H1 (cell line): Measurements from ENCODE around the gene C1orf115.

Experiments
- CTCF ChIP-seq, 3 experiments: IDR thresholded peaks; 1 replicate in 2 of 3; 2 replicates in 1 of 3; pipeline versions ENCODE4 v1.5.1 to v1.6.1; 2011; ENCODE audit warnings: low read length in 3 of 3, mild to moderate bottlenecking in 3 of 3, inconsistent platforms in 2 of 3, low read depth in 1 of 3, moderate library complexity in 1 of 3; ENCODE audit not compliant: insufficient read depth in 1 of 3; ENCODE audit errors: control extremely low read depth in 1 of 3
- EZH2 ChIP-seq: fragments of 200-600 bp; sonication (generic); IDR thresholded peaks from 2 replicates; pipeline ENCODE4 v1.7.1; 2012; ENCODE audit warnings: low read depth, mild to moderate bottlenecking, moderate library complexity, low read length, inconsistent platforms; ENCODE audit not compliant: severe bottlenecking
- RAD21 ChIP-seq, 2 experiments: IDR thresholded peaks in 1 of 2; conservative IDR thresholded peaks in 1 of 2; 2 replicates each; pipeline ENCODE4 v1.6.1; 2011; ENCODE audit warnings: low read depth in 2 of 2, low read length in 2 of 2, improper control_type of control experiment in 1 of 2, inconsistent platforms in 1 of 2, mild to moderate bottlenecking in 1 of 2, moderate library complexity in 1 of 2
- RXRA ChIP-seq: IDR thresholded peaks from 2 replicates; pipeline ENCODE4 v1.6.1; 2011; ENCODE audit warnings: low read depth, mild to moderate bottlenecking, low read length, moderate library complexity; ENCODE audit not compliant: insufficient read depth
- SP1 ChIP-seq: IDR thresholded peaks from 2 replicates; pipeline ENCODE4 v1.6.1; 2011; ENCODE audit warnings: low read depth, low read length

GRCh38 chr1:220689666-220690065 lies 497 bp upstream of the C1orf115 start:
- TF ChIP-seq EZH2 (no peak), RAD21 (IDR thresholded peaks at IDR 0.05 in 1 of 2, conservative IDR thresholded peaks at IDR 0.05 in 1 of 2; ENCODE audit: low read depth in 2 of 2, low read length in 2 of 2) (no peak), CTCF (IDR thresholded peaks at IDR 0.05; ENCODE audit: control extremely low read depth in 1 of 3, insufficient read depth in 1 of 3, low read depth in 1 of 3, low read length in 3 of 3) (no peak), SP1 (no peak), RXRA (no peak)
